Transverse colon (tissue), 3 donors: ENCODE data around the gene TBX21.

Experiments used
- POLR2A ChIP-seq: fragments of 450-650 bp; IDR thresholded peaks from one replicate; pipeline ENCODE4 v1.6.1; 2016; ENCODE audit warnings: antibody characterized with exemption, mild to moderate bottlenecking, moderate library complexity
- TF ChIP-seq, protein P1 (sequence below), 5 experiments: fragments of 200-600 bp in 3 of 5; fragments of 450-650 bp in 2 of 5; sonication (generic) in 3 of 5; IDR thresholded peaks; 1 replicate in 2 of 5; 2 replicates in 3 of 5; pipeline ENCODE4 v1.5.1; 2016 to 2017; ENCODE audit warnings: antibody characterized with exemption in 5 of 5, inconsistent platforms in 3 of 5, mild to moderate bottlenecking in 2 of 5, moderate library complexity in 1 of 5

- TF ChIP-seq, protein P1, sequence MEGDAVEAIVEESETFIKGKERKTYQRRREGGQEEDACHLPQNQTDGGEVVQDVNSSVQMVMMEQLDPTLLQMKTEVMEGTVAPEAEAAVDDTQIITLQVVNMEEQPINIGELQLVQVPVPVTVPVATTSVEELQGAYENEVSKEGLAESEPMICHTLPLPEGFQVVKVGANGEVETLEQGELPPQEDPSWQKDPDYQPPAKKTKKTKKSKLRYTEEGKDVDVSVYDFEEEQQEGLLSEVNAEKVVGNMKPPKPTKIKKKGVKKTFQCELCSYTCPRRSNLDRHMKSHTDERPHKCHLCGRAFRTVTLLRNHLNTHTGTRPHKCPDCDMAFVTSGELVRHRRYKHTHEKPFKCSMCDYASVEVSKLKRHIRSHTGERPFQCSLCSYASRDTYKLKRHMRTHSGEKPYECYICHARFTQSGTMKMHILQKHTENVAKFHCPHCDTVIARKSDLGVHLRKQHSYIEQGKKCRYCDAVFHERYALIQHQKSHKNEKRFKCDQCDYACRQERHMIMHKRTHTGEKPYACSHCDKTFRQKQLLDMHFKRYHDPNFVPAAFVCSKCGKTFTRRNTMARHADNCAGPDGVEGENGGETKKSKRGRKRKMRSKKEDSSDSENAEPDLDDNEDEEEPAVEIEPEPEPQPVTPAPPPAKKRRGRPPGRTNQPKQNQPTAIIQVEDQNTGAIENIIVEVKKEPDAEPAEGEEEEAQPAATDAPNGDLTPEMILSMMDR (IDR thresholded peaks at IDR 0.05), result no peak
- TF ChIP-seq POLR2A, result no peak
These were observed 24.6 kb upstream of the TBX21 start for GRCh38 chr17:47708312-47708863.
